Psoas muscle (tissue), 8 donors: Measurements from ENCODE around the gene CNGB1. TPM values are rescaled to one million over a fixed set of nuclear protein-coding genes. Genes with fewer than 3 reads are reported as not detected.

Experiments
- ATAC-seq, 4 donors: fragments of 200-7000 bp; cut with Tn5 transposase; one replicate each; pipeline ENCODE4 v1.9.1; 2020; ENCODE audit warnings: moderate library complexity in 3 of 4, mild to moderate bottlenecking in 2 of 4
- DNase-seq, 2 donors: peaks; one replicate each; pipeline ENCODE4 v3.0.0-alpha.2; 2020
- H3K27ac ChIP-seq: fragments of 200-600 bp; one replicate; pipeline ENCODE4 v1.8.0; 2022
- H3K27me3 ChIP-seq, 3 donors: fragments of 200-600 bp in 1 of 3; one replicate each; pipeline versions ENCODE4 v1.6.1 to v1.8.0; 2013 to 2022; ENCODE audit warnings: low read length in 2 of 3, mild to moderate bottlenecking in 2 of 3, moderate library complexity in 1 of 3; ENCODE audit not compliant: insufficient read depth in 3 of 3
- H3K36me3 ChIP-seq, 2 donors: fragments of 200-600 bp in 1 of 2; one replicate each; pipeline versions ENCODE4 v1.6.1 to v1.8.0; 2013 to 2022; ENCODE audit warnings: low read depth in 1 of 2, mild to moderate bottlenecking in 1 of 2, moderate library complexity in 1 of 2; ENCODE audit not compliant: insufficient read depth in 1 of 2
- H3K4me1 ChIP-seq: fragments of 200-600 bp; one replicate; pipeline ENCODE4 v1.8.0; 2022
- H3K4me3 ChIP-seq: fragments of 200-600 bp; one replicate; pipeline ENCODE4 v1.8.0; 2022; ENCODE audit warnings: mild to moderate bottlenecking
- H3K9me3 ChIP-seq: fragments of 200-600 bp; one replicate; pipeline ENCODE4 v1.8.0; 2022
- WGBS, 3 donors: extraction: QIAGEN DNeasy Blood & Tissue Kit; methylation state at CpG; one replicate each; pipeline versions ENCODE4 v1.1.6 to v1.1.7; 2013; 5-methylcytosine and 5-hydroxymethylcytosine counted together
- intact Hi-C, 2 donors: fragments of 100-400 bp; cut with DNase I; formaldehyde crosslinking; loops; one replicate each; pipeline versions ENCODE4 v1.11.0 to v1.14.2; 2022
- polyA plus RNA-seq, 3 donors: library from polyadenylated mRNA; stranded (reverse); fragments of 200-250 nt; gene quantifications; one replicate each; pipeline ENCODE4 v1.2.3, GENCODE V29; 2013
- total RNA-seq, 4 donors: library from RNA; stranded (reverse); fragmentation: NEBNext Ultra II Directional in 2 of 4; extraction: Animal tissue kit (Norgen Biotek cat#: 25700) in 2 of 4; gene quantifications; one replicate each; pipeline versions ENCODE4 v1.2.1 to v1.2.4, GENCODE V29; 2021 to 2023
- TF ChIP-seq, protein P1 (sequence below): fragments of 200-600 bp; IDR thresholded peaks from one replicate; pipeline ENCODE4 v1.8.0; 2022; ENCODE audit warnings: antibody characterized with exemption
- donor health status: healthy with polysubstance abuse.
- donor health status: DM: no; HTN: no; CAD: no; lungs with moderate emphysema.
- donor health status: Bipolar disorder and iron deficiency.
- donor health status: healthy.
- donor health status: DM: yes; HTN: yes; CAD: no.
- donor health status: DM: no; HTN: no; CAD: no.
- donor health status: DM: no; HTN: no; CAD: no.
- donor health status: DM: yes; HTN: yes; CAD: no.

CNGB1 gene
- total and polyA plus RNA-seq, 7 donors: not detected

DNA sequence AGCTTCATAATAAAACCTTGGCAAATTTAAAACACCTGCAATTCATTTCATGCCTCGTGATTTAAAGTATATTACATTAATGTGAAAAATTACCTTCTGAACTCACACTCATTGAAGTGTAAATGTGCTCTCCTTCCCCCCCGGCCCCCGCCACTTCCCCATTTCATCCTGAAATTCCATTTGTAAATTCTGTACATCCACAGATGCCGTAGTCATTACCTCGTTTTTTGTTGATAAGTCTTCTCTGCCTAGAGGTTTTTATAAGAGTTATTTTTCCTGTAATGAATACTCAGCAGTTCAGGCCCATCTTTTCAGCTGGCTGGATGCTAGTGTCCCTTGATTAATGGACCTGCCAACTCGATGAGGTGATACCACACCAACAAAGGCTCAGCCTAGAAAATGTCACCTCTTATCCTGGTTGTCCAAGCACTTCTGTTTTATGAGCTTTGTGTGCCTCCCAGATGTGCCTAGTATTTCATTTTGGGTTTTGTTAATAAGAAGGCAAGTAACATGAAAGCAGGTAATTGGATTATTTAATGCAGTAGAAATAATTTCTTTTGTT is 103.8 kb downstream of the CNGB1 start:
- ATAC-seq (no peak), DNase-seq (no peak)
- Histone ChIP-seq H3K4me1 (peaks cover 6% of the 10 kb centered on the region), H3K36me3 (no peaks in the 10 kb centered on the region), H3K27ac (no peak overlapping the region), H3K9me3 (no peaks in the 10 kb centered on the region), H3K4me3 (no peak overlapping the region), H3K27me3 (no peaks in the 10 kb centered on the region)
- 44 to 47% (median 45%) methylated on average over 6 of the region's 6 CpGs for WGBS, 3 donors
- TF ChIP-seq, protein P1, sequence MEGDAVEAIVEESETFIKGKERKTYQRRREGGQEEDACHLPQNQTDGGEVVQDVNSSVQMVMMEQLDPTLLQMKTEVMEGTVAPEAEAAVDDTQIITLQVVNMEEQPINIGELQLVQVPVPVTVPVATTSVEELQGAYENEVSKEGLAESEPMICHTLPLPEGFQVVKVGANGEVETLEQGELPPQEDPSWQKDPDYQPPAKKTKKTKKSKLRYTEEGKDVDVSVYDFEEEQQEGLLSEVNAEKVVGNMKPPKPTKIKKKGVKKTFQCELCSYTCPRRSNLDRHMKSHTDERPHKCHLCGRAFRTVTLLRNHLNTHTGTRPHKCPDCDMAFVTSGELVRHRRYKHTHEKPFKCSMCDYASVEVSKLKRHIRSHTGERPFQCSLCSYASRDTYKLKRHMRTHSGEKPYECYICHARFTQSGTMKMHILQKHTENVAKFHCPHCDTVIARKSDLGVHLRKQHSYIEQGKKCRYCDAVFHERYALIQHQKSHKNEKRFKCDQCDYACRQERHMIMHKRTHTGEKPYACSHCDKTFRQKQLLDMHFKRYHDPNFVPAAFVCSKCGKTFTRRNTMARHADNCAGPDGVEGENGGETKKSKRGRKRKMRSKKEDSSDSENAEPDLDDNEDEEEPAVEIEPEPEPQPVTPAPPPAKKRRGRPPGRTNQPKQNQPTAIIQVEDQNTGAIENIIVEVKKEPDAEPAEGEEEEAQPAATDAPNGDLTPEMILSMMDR: no peak
- intact Hi-C loops: no loop called here

DNA sequence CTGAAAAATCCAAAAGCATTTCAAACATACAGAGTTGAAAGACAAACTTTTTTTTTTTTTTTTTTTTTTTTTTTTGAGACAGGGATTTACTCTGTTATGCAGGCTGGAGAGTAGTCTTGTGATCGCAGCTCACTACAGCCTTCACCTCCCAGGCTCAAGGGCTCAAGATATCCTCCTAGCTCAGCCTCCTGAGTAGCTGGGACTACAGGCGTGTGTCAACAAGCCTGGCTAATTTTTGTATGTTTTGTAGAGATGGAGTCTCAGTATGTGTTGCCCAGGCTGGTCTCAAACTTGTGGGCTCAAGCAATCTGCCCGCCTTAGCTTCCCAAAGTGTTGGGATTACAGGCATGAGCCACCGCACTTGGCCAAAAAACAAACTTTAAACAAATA is 104.4 kb downstream of the CNGB1 start:
- intact Hi-C loops: no loop called here
- Histone ChIP-seq H3K27ac (no peak overlapping the region), H3K4me1 (peaks cover 6% of the 10 kb centered on the region), H3K9me3 (no peaks in the 10 kb centered on the region), H3K4me3 (no peak overlapping the region), H3K36me3 (no peaks in the 10 kb centered on the region), H3K27me3 (no peaks in the 10 kb centered on the region)
- WGBS, 3 donors: 77 to 87% (median 78%) methylated on average over 4 of the region's 4 CpGs
- ATAC-seq (no peak), DNase-seq (no peak)
- TF ChIP-seq, protein P1: no peak

DNA sequence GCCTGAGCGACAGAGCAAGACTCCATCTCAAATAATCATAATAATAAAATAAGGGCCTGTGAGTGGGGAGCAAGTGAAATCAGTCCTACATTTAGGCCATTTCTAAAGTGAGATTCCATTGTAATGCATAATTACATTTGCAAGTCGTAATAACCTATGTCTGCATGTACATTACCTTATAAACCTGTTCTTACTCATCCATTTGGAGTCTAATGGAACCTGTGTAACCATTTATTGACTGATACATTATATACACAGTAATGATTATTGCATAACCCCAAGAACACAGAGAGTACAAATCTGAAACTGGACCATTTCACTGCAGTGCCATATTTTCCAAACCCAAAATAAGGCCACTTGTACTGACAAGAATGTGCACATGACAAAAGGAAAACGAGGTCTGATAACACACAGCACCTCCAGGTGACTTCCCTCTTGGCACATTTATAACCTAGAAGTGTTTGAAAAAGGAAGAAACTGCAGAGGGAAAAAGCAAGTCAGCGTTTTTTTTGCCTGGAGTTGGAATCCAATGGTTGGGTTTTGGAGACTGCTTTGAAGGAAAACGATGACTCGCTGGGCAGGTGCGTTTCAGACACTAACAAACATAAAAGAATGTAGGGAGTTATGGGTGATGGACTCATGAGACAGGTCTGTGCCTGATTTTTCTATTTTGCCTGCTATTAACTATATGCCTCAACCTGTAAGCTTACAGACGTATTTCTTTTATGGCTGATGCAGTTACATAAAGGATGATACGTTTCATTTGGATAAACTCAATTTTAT is 105.0 kb downstream of the CNGB1 start:
- WGBS, 3 donors: 70 to 75% (median 70%) methylated on average over 9 of the region's 9 CpGs
- Histone ChIP-seq H3K9me3 (no peaks in the 10 kb centered on the region), H3K27ac (no peak overlapping the region), H3K27me3 (no peaks in the 10 kb centered on the region), H3K4me3 (no peak overlapping the region), H3K36me3 (no peaks in the 10 kb centered on the region), H3K4me1 (peaks cover 6% of the 10 kb centered on the region)
- no peak for DNase-seq
- intact Hi-C loops: no loop called here
- TF ChIP-seq, protein P1: no peak
- no peak for ATAC-seq

DNA sequence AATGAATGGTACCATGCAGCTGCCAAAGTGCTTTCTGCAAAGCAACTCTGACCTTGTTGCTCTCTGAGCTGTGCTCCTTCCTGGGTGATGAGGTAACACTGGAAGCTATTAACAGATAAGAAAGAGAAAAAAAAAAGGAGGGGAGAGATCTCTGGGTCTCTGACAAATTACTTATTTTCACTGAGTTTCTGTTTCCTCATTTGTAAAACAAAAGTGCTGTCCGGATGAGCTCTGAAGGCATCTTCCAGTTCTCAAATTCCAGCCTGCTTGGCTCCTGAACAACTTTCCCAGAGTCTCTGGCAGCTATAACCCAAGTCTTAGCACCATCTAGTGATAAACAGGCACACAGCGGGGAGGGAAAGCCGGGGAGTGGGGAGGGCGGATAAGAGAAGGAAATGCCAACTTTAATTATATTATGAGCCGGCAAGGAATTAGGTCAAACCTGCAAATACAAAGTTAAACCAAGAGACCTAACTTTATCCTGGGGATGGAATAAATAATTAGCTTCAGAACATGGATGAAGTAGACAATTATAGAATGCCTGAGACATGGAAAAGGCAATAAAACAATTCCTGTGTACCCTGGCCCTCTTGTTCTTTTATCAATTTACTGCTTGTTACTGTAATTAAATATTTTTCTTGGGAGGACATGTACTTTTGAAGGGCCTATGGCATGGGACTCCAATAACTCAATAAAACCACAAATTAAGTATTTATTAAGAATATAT is 107.3 kb downstream of the CNGB1 start:
- no peak overlapping the region for H3K4me3 ChIP-seq
- peak; percentile 88 to 99 (median 94) for ATAC-seq
- intact Hi-C loops: loop anchor here (1.0 to 5.0 kb wide), 5 partner anchors 66 to 106 kb away; no protein-coding TSS in a partner anchor
- H3K27me3 ChIP-seq: no peaks in the 10 kb centered on the region
- H3K9me3 ChIP-seq: no peaks in the 10 kb centered on the region
- H3K27ac ChIP-seq: no peak overlapping the region
- DNase-seq: peak; percentile 43 to 61
- H3K36me3 ChIP-seq: no peaks in the 10 kb centered on the region
- 1 to 2% (median 1%) methylated on average over 5 of the region's 5 CpGs for WGBS, 3 donors
- TF ChIP-seq, protein P1: peak; percentile 71
- H3K4me1 ChIP-seq: peaks cover 6% of the 10 kb centered on the region
